GM12875 (cell line): ENCODE results near the gene DNAJC24.

ENCODE experiments used
- H3K4me3 ChIP-seq: one replicate; pipeline ENCODE4 v1.5.1; 2011; ENCODE audit warnings: low read depth, low read length, control low read depth
- CTCF ChIP-seq: IDR thresholded peaks from 2 replicates; pipeline ENCODE4 v1.5.1; 2011; ENCODE audit warnings: low read depth, mild to moderate bottlenecking, control low read depth, inconsistent platforms, low read length, moderate library complexity, borderline replicate concordance; ENCODE audit not compliant: insufficient read depth

Gene DNAJC24

GRCh38 chr11:31422703-31423102 is 53.0 kb downstream of the DNAJC24 start:
- no peak overlapping the region for H3K4me3 ChIP-seq
- TF ChIP-seq CTCF: no peak

- no peak overlapping the region for H3K4me3 ChIP-seq
Measured at GRCh38 chr11:31424652-31425051, 55.0 kb downstream of the DNAJC24 start.

GRCh38 chr11:31433851-31434250 is 64.2 kb downstream of the DNAJC24 start:
- H3K4me3 ChIP-seq: no peak overlapping the region
- no peak for TF ChIP-seq CTCF

More at GRCh38 chr11:31424652-31425051, 55.0 kb downstream of the DNAJC24 start:
- no peak for TF ChIP-seq CTCF

GRCh38 chr11:31437742-31438435 is 68.2 kb downstream of the DNAJC24 start:
- H3K4me3 ChIP-seq: no peak overlapping the region
- TF ChIP-seq CTCF: no peak

- no peak overlapping the region for H3K4me3 ChIP-seq
- no peak for TF ChIP-seq CTCF
Measured at GRCh38 chr11:31441296-31441695, 71.6 kb downstream of the DNAJC24 start.

GRCh38 chr11:31442086-31442485 is 72.4 kb downstream of the DNAJC24 start:
- H3K4me3 ChIP-seq: no peak overlapping the region
- TF ChIP-seq CTCF: no peak

GRCh38 chr11:31443802-31444201 is 74.1 kb downstream of the DNAJC24 start:
- no peak for TF ChIP-seq CTCF

More at GRCh38 chr11:31443802-31444201, 74.1 kb downstream of the DNAJC24 start:
- H3K4me3 ChIP-seq: no peak overlapping the region
